Transverse colon (tissue), 4 donors: ENCODE data around the gene CD177. TPM values are rescaled to one million over a fixed set of nuclear protein-coding genes. Genes with fewer than 3 reads are reported as not detected.
"Not testable (repeated sequence)": the region's sequence is repeated elsewhere in the genome, so short reads cannot be mapped to it uniquely, and the experiment has no call there.

Source experiments
- DNase-seq: peaks from one replicate; pipeline ENCODE4 v3.0.0-alpha.2; 2019
- H3K27ac ChIP-seq, 4 donors: fragments of 200-600 bp; sonication (generic); 2 replicates each; pipeline ENCODE4 v1.5.1; 2016 to 2018; ENCODE audit warnings: inconsistent platforms in 4 of 4
- H3K27me3 ChIP-seq: fragments of 200-600 bp; sonication (generic); 2 replicates; pipeline ENCODE4 v1.5.1; 2017; ENCODE audit warnings: inconsistent platforms
- H3K36me3 ChIP-seq, 4 donors: fragments of 200-600 bp; sonication (generic); 2 replicates each; pipeline ENCODE4 v1.5.1; 2017 to 2019; ENCODE audit warnings: inconsistent platforms in 4 of 4
- H3K4me1 ChIP-seq, 4 donors: fragments of 200-600 bp; sonication (generic); 2 replicates each; pipeline ENCODE4 v1.5.1; 2017 to 2020; ENCODE audit warnings: inconsistent platforms in 4 of 4
- H3K4me3 ChIP-seq, 4 donors: fragments of 200-600 bp; sonication (generic); 1 replicate in 1 of 4; 2 replicates in 3 of 4; pipeline versions ENCODE4 v1.5.1 to v1.6.1; 2017 to 2019; ENCODE audit warnings: inconsistent platforms in 4 of 4
- H3K9me3 ChIP-seq, 2 donors: fragments of 200-600 bp; sonication (generic); 2 replicates each; pipeline ENCODE4 v1.5.1; 2017 to 2019; ENCODE audit warnings: inconsistent platforms in 2 of 2
- CTCF ChIP-seq, 5 experiments: fragments of 200-600 bp in 3 of 5; fragments of 450-650 bp in 2 of 5; sonication (generic) in 3 of 5; IDR thresholded peaks; 1 replicate in 2 of 5; 2 replicates in 3 of 5; pipeline ENCODE4 v1.5.1; 2016 to 2017; ENCODE audit warnings: antibody characterized with exemption in 5 of 5, inconsistent platforms in 3 of 5, mild to moderate bottlenecking in 2 of 5, moderate library complexity in 1 of 5
- EP300 ChIP-seq: sonication (generic); formaldehyde crosslinking; IDR thresholded peaks from one replicate; pipeline ENCODE4 v1.6.1; 2017; ENCODE audit warnings: antibody characterized with exemption, low read depth
- POLR2A ChIP-seq: fragments of 450-650 bp; IDR thresholded peaks from one replicate; pipeline ENCODE4 v1.6.1; 2016; ENCODE audit warnings: antibody characterized with exemption, mild to moderate bottlenecking, moderate library complexity
- POLR2AphosphoS5 ChIP-seq, 3 donors: sonication (generic); formaldehyde crosslinking; IDR thresholded peaks; one replicate each; pipeline ENCODE4 v1.6.1; 2016; ENCODE audit warnings: antibody characterized with exemption in 3 of 3
- WGBS, 2 donors: methylation state at CpG; one replicate each; pipeline ENCODE4 v1.1.5; 2018; ENCODE audit warnings: low coverage in 1 of 2; 5-methylcytosine and 5-hydroxymethylcytosine counted together
- in situ Hi-C, 4 donors: fragments of 200-750 bp; cut with MboI; loops; one replicate each; pipeline versions ENCODE4 v1.15.0 to v1.15.1; 2017; ENCODE audit warnings: low sequenced_read_pairs in 3 of 4, low pct_ligation_motif_present in 1 of 4, low pct_unique_long_range_greater_than_20kb in 1 of 4
- intact Hi-C: fragments of 100-400 bp; cut with DNase I; formaldehyde crosslinking; loops from one replicate; pipeline ENCODE4 v1.15.1; 2023; ENCODE audit warnings: low total_unique reads
- total RNA-seq, 4 donors: library from RNA; depleted of rRNA; stranded (reverse); fragments of >200 nt; gene quantifications; one replicate each; pipeline ENCODE4 v1.1.0, GENCODE V29; 2016

The CD177 gene
- total RNA-seq, 4 donors from 2014 or later: 12.1 to 720 (median 82.6) TPM

- intact Hi-C loops (no loop called here), in situ Hi-C loops (loop anchor here in 1 of 4 donors (25.0 kb wide), 1 partner anchor 132 kb away; the partner anchor contains the start of gene PSG5)
- Histone ChIP-seq H3K9me3 (no peaks in the 10 kb centered on the region), H3K27ac (no peak overlapping the region), H3K27me3 (peaks cover 4% of the 10 kb centered on the region), H3K36me3 (no peaks in the 10 kb centered on the region), H3K4me1 (no peaks in the 10 kb centered on the region), H3K4me3 (no peak overlapping the region)
- DNase-seq: no peak
- TF ChIP-seq CTCF (IDR thresholded peaks at IDR 0.05) (no peak), POLR2A (no peak), EP300 (no peak), POLR2AphosphoS5 (IDR thresholded peaks at IDR 0.05) (no peak)
- 63 to 74% methylated on average over 4 of the region's 4 CpGs for WGBS, 2 donors
Measured at GRCh38 chr19:43318796-43319314, 34.6 kb upstream of the CD177 start.

DNA sequence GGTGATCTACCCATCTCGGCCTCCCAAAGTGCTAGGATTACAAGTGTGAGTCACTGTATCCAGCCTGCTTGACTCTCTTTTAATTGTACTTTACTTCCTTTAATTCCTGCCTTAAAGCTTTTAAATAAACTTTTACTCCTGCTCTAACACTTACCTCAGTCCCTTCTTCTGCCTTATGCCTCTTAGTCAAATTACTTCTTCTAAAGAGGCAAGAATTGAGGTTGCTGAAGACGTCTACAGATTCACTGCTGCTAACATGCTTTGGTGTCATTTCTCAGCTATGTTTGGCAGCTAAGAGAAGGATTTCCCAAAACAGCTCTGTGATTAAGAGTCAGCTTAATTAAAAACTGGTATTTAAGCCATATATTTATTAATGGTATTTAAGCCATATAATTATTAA, 32.9 kb upstream of the CD177 start:
- H3K4me1 ChIP-seq: no peaks in the 10 kb centered on the region
- intact Hi-C loops (no loop called here), in situ Hi-C loops (loop anchor here in 1 of 4 donors (25.0 kb wide), 1 partner anchor 133 kb away; the partner anchor contains the start of gene PSG5)
- H3K4me3 ChIP-seq: no peak overlapping the region
- H3K9me3 ChIP-seq: no peaks in the 10 kb centered on the region
- no peaks in the 10 kb centered on the region for H3K36me3 ChIP-seq
- peaks cover 4% of the 10 kb centered on the region for H3K27me3 ChIP-seq
- no peak for TF ChIP-seq POLR2A
- no peak for TF ChIP-seq EP300
- TF ChIP-seq CTCF (IDR thresholded peaks at IDR 0.05): no peak
- TF ChIP-seq POLR2AphosphoS5 (IDR thresholded peaks at IDR 0.05): no peak
- WGBS, 2 donors: 68 to 78% methylated on average over 2 of the region's 2 CpGs
- H3K27ac ChIP-seq: no peak overlapping the region
- no peak for DNase-seq

DNA sequence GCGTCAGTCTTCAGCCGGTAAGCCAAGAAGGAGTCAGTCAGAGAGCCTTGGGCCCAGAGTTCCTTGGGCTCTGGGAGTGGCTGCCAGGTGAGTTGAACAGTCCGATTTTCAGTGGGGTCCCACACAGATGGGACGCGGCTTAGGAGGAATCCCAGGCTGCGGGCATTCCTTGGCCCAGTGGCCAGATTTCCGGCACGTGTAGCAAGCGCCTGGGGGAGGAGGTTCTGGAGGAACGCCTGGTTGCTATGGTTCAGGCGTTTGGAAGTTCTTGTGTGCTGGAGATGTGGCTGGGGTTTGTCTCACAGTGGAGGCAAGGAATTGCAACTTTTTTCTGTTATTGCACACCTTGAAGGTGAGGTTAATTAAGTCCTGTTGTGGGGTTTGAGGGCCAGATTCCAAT, 26.7 kb upstream of the CD177 start:
- H3K36me3 ChIP-seq, in situ Hi-C loops, DNase-seq, intact Hi-C loops, H3K4me3 ChIP-seq, H3K27me3 ChIP-seq, H3K9me3 ChIP-seq: not testable (repeated sequence)
- 82 to 87% methylated on average over 3 to 10 of the region's 11 CpGs for WGBS, 2 donors
- H3K27ac ChIP-seq: peak overlapping the region in 2 of 4 donors; percentile 52 to 55
- peaks cover 0 to 25% (median 18%) of the 10 kb centered on the region in 4 donors for H3K4me1 ChIP-seq

GRCh38 chr19:43328561-43328960, 24.9 kb upstream of the CD177 start:
- H3K9me3 ChIP-seq, intact Hi-C loops, H3K4me3 ChIP-seq, H3K36me3 ChIP-seq, DNase-seq, H3K27me3 ChIP-seq, in situ Hi-C loops: not testable (repeated sequence)
- WGBS, 2 donors: 82 to 91% methylated on average over 9 of the region's 12 CpGs
- Histone ChIP-seq H3K27ac (peak overlapping the region in 1 of 4 donors; percentile 52), H3K4me1 (peaks cover 0 to 31% (median 18%) of the 10 kb centered on the region in 4 donors)

DNA sequence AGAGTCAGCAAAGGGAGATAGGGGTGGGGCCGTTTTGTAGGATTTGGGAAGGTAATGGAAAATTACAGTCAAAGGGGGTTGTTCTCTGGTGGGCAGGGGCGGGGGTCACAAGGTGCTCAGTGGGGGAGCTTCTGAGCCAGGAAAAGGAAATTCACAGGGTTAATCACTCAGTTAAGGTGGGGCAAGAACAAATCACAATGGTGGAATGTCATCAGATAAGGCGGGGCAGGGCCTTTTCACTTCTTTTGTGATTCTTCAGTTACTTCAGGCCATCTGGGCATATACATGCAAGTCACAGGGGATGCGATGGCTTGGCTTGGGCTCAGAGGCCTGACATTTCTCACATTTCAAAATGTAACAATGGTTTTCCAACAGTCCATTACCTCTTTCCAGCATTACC, 24.4 kb upstream of the CD177 start:
- H3K36me3 ChIP-seq, H3K4me3 ChIP-seq, H3K9me3 ChIP-seq, in situ Hi-C loops, DNase-seq, H3K27me3 ChIP-seq, intact Hi-C loops: not testable (repeated sequence)
- peak overlapping the region; percentile 37 to 76 (median 58) for H3K27ac ChIP-seq
- peaks cover 0 to 31% (median 18%) of the 10 kb centered on the region in 4 donors for H3K4me1 ChIP-seq
- WGBS, 2 donors: 65% methylated on average over 4 of the region's 4 CpGs; no CpG with 5 or more reads in 1 of the 2 donors

DNA sequence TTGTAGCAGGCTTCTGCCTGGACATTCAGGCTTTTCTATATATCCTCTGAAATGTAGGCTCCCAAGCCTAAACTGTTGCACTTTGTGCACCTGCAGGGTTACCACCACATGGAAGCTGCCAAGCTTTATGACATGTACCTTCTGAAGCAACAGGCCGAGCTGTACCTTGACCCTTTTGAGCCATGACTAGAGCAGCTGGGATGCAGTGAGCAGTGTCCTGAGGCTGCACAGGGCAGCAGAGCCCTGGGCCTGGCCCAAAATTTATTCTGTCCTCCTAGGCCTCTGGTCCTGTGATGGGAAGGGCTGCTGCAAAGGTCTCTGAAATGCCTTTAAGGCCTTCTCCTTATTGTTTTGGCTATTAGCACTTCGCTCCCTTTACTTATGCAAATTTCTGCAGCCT, 23.5 kb upstream of the CD177 start:
- TF ChIP-seq CTCF (IDR thresholded peaks at IDR 0.05) (no peak), EP300 (no peak), POLR2AphosphoS5 (IDR thresholded peaks at IDR 0.05) (no peak), POLR2A (no peak)
- intact Hi-C loops (no loop called here), in situ Hi-C loops (no loop called here)
- H3K27me3 ChIP-seq: no peaks in the 10 kb centered on the region
- H3K9me3 ChIP-seq: no peaks in the 10 kb centered on the region
- no peaks in the 10 kb centered on the region for H3K36me3 ChIP-seq
- H3K27ac ChIP-seq: peak overlapping the region in 3 of 4 donors; percentile 52 to 76 (median 65)
- H3K4me3 ChIP-seq: no peak overlapping the region
- peaks cover 0 to 31% (median 18%) of the 10 kb centered on the region in 4 donors for H3K4me1 ChIP-seq
- DNase-seq: peak; percentile 48
- WGBS, 2 donors: 72 to 83% methylated on average over 1 to 2 of the region's 2 CpGs
